Measurements from ENCODE around the gene SDSL.

GRCh38 chr12:113396200-113396599, 26.0 kb upstream of the SDSL start:
- TF ChIP-seq CTCF (conservative IDR thresholded peaks at IDR 0.05 in 1 of 2, IDR thresholded peaks at IDR 0.05 in 1 of 2; ENCODE audit: extremely low read depth in 1 of 2, insufficient read depth in 1 of 2, low read depth in 1 of 2, low read length in 2 of 2) (no peak), EZH2 (IDR thresholded peaks at IDR 0.05; ENCODE audit: borderline replicate concordance, low read length) (no peak)
